SK-N-MC (cell line): ENCODE measurements around the gene PYGB.
"Not testable (repeated sequence)": the region's sequence is repeated elsewhere in the genome, so short reads cannot be mapped to it uniquely, and the experiment has no call there.

ENCODE experiments used
- DNase-seq: peaks from one replicate; pipeline ENCODE4 v3.0.0-alpha.2; 2011; ENCODE audit warnings: low read depth, low spot score
- H3K27ac ChIP-seq: fragments of 200-600 bp; sonication (generic); 2 replicates; pipeline ENCODE4 v1.5.1; 2016; ENCODE audit warnings: mixed run types
- H3K36me3 ChIP-seq: fragments of 200-600 bp; sonication (generic); 2 replicates; pipeline ENCODE4 v1.6.1; 2017; ENCODE audit warnings: antibody characterized with exemption, low read length, mixed read lengths; ENCODE audit not compliant: insufficient read depth
- H3K4me3 ChIP-seq: fragments of 200-600 bp; sonication (generic); 2 replicates; pipeline ENCODE4 v1.5.1; 2016
- H3K9ac ChIP-seq: fragments of 200-600 bp; sonication (generic); 2 replicates; pipeline ENCODE4 v1.8.0; 2017; ENCODE audit warnings: mixed run types, mixed read lengths; ENCODE audit not compliant: insufficient read length
- H3K9me3 ChIP-seq: fragments of 200-600 bp; sonication (generic); 2 replicates; pipeline ENCODE4 v1.6.1; 2017; ENCODE audit warnings: low read depth, mild to moderate bottlenecking, antibody characterized with exemption, low read length, moderate library complexity, mixed read lengths
- EZH2 ChIP-seq: fragments of 200-600 bp; sonication (generic); IDR thresholded peaks from one replicate; pipeline ENCODE4 v1.6.1; 2017; ENCODE audit warnings: antibody characterized with exemption
- FOXP2 ChIP-seq: optimal IDR thresholded peaks from 2 replicates; pipeline ENCODE3; 2011; ENCODE audit warnings: mild to moderate bottlenecking, moderate library complexity; ENCODE audit not compliant: insufficient read depth; ENCODE audit errors: extremely low read length, control extremely low read depth
- POLR2AphosphoS5 ChIP-seq: IDR thresholded peaks from 2 replicates; pipeline ENCODE4 v1.6.1; 2012; ENCODE audit warnings: mild to moderate bottlenecking, low read depth, low read length, borderline replicate concordance

Gene PYGB

DNA sequence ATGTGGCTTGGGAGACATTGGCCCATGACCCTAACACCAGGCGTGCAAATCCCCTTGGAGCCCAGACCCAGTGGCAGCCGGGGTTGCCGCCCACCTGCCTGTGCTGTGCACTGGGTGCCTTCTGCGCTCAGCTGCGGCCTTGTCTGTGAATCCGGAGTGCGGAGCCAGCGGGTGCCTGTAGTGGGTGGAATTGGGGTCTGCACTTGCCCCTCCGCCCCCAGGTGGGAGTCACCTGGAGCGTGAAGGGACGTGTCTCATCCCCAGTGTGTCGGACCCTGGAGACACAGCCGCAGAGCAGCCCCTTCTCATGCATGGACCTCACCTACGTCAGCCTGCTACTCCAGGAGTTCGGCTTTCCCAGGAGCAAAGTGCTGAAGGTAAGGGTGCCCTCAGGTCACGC is 22.9 kb upstream of the PYGB start:
- no peaks in the 10 kb centered on the region for H3K36me3 ChIP-seq
- H3K9me3 ChIP-seq = no peaks in the 10 kb centered on the region
- no peak for TF ChIP-seq FOXP2
- no peak for TF ChIP-seq EZH2
- no peak for TF ChIP-seq POLR2AphosphoS5
- H3K4me3 ChIP-seq = no peak overlapping the region
- H3K27ac ChIP-seq = no peak overlapping the region
- no peak overlapping the region for H3K9ac ChIP-seq
- no peak for DNase-seq

DNA sequence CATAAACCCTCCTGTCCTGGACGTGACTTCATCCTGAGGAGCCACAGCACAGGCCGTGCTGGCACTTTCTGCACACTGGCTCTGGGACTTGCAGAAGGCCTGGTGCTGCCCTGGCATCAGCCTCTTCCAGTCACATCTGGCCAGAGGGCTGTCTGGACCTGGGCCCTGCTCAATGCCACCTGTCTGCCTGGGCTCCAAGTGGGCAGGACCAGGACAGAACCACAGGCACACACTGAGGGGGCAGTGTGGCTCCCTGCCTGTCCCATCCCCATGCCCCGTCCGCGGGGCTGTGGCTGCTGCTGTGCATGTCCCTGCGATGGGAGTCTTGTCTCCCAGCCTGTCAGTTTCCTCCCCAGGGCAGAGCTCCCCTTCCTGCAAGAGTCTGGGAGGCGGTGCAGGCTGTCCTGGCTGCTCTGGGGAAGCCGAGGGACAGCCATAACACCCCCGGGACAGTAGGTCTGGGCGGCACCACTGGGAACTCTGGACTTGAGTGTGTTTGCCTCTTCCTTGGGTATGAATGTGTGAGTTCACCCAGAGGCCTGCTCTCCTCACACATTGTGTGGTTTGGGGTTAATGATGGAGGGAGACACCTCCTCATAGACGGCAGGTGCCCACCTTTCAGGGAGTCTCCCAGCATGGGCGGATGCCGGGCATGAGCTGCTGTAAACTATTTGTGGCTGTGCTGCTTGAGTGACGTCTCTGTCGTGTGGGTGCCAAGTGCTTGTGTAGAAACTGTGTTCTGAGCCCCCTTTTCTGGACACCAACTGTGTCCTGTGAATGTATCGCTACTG is 22.0 kb upstream of the PYGB start:
- Histone ChIP-seq H3K36me3 (no peaks in the 10 kb centered on the region), H3K4me3 (no peak overlapping the region), H3K27ac (no peak overlapping the region), H3K9ac (no peak overlapping the region), H3K9me3 (no peaks in the 10 kb centered on the region)
- TF ChIP-seq FOXP2 (no peak), EZH2 (no peak), POLR2AphosphoS5 (no peak)
- no peak for DNase-seq

DNA sequence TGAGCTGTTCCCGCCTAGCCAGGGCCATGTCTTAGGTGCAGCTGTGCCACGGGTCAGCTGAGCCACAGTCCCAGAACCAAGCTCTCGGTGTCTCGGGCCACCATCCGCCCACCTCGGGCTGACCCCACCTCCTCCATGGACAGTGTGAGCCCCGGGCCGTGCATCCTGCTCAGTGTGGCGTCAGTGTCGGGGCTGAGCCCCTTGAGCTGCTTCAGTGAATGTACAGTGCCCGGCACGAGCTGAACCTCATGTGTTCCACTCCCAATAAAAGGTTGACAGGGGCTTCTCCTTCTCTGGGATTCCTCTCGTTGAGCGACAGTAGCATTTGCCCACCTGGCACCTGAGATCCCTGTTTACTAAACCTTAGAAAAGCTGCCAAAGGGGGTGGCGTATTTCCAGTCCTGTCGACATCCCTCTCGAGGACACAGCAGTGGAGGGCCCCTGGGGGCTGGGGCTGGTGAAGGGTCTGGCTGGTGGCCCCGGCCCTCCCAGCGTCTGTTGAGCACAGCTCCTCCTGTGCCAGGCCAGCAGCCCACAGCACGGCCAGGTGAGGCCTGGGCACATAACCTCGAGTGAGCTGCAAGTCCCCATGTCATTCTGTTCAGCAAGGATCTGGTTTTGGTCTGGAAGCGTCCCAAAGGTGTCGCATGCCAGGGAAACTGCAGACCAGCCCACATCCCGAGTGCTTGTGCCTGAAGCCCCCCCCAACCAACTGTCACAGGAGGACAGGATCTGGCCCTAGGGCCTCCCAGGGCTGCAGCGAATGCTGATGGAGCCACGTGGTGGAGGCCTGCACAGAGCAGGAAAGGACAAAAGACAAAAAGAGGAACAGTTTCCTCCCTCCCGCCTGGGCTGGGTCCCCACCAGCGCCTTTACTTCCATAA is 21.2 kb upstream of the PYGB start:
- TF ChIP-seq POLR2AphosphoS5 = no peak
- TF ChIP-seq EZH2 = no peak
- no peak for TF ChIP-seq FOXP2
- H3K27ac ChIP-seq = no peak overlapping the region
- no peaks in the 10 kb centered on the region for H3K9me3 ChIP-seq
- no peaks in the 10 kb centered on the region for H3K36me3 ChIP-seq
- H3K9ac ChIP-seq = no peak overlapping the region
- no peak for DNase-seq
- H3K4me3 ChIP-seq = no peak overlapping the region

DNA sequence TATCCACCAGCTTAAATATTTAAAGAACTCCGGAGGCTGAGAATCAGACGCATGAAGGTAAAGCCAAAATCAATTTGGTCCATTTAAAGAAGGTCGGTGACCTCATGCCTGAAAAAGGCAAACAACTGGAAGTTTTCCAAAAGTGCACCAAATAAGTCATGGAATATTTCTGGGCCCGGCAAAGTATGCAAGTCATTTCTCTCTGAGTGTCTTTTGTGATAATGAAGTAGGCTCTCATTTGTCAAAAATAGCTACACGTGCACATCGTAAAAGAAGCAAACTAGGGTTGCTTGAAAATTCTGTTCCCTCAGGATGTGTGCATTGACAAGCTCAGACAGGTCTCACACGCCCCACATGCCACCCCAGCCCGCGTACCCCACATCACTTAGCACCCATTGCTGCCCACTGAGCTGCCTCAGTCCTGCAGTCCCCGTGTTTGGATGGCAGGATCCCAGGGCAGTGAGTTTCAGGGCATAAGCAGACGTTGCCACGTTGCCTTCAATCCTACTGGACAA is 20.5 kb upstream of the PYGB start:
- no peak for TF ChIP-seq EZH2
- no peak for TF ChIP-seq POLR2AphosphoS5
- TF ChIP-seq FOXP2 = no peak
- no peak for DNase-seq
- no peaks in the 10 kb centered on the region for H3K9me3 ChIP-seq
- no peaks in the 10 kb centered on the region for H3K36me3 ChIP-seq
- no peak overlapping the region for H3K9ac ChIP-seq
- H3K27ac ChIP-seq = no peak overlapping the region
- no peak overlapping the region for H3K4me3 ChIP-seq

DNA sequence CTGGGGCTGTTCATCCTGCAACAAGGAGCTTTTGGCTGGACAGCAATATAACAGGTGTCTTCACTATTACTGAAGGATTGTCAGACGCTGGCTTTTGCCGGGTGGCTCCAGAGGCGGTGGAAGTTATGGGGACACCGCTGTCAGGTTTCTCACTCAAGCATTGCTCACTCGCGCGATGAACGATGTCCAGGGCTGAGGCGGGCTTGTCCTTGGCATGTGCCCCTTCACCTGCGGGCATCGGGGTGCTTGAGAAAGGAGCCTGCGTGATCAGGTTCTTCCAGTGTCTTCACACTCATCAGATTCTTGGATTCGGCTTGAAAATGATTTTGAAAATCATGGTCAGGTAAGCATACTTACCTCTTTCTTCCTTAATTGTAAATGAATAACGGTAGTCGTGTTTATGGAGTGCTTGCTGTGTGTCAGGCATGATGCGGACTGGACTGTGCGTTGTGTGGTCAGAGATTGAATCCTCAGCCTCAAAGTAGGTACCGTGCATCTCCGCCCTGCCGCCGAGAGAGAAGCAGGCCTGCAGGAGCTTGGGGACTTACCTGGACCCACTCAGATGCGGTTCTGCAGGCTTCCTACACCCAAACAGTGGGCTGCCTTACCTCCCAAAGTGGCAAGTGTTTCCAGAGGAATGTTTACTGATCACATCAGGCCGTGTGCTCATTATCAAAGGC is 18.3 kb upstream of the PYGB start:
- TF ChIP-seq POLR2AphosphoS5 = no peak
- no peak for TF ChIP-seq EZH2
- TF ChIP-seq FOXP2 = no peak
- DNase-seq = no peak
- H3K27ac ChIP-seq = no peak overlapping the region
- no peaks in the 10 kb centered on the region for H3K9me3 ChIP-seq
- H3K4me3 ChIP-seq = no peak overlapping the region
- H3K9ac ChIP-seq = no peak overlapping the region
- no peaks in the 10 kb centered on the region for H3K36me3 ChIP-seq

DNA sequence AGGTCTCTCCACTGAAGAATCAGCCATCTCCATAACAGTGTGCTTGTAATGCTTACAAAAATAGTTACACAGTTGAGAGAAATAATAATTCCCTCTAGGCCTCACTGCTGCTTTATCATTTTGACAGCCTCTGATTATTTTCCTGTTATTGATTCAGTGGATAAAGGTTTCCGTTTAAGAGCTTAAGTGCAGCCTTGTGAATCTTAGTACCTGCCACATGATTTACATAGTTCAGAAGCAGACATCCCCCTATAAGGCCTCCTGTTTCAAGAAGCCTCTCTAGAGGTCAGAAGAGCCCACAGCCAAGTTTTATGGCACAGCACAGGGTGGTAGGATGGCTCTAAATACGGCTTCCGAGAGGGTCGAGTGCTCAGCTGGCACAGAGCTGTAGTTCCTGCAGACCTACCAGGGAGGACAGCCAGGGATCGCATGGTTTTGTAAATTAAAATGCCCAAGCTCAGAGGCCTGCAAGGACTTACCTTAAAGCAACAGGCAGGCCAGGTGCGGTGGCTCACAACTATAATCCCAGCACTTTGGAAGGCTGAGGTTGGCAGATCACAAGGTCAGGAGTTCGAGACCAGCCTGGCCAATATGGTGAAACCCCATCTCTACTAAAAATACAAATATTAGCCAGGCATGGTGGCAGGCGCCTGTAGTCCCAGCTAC is 17.6 kb upstream of the PYGB start:
- no peaks in the 10 kb centered on the region for H3K36me3 ChIP-seq
- no peak overlapping the region for H3K9ac ChIP-seq
- H3K4me3 ChIP-seq = no peak overlapping the region
- DNase-seq = no peak
- H3K9me3 ChIP-seq = no peaks in the 10 kb centered on the region
- H3K27ac ChIP-seq = no peak overlapping the region
- no peak for TF ChIP-seq POLR2AphosphoS5
- TF ChIP-seq FOXP2 = no peak
- TF ChIP-seq EZH2 = no peak

DNA sequence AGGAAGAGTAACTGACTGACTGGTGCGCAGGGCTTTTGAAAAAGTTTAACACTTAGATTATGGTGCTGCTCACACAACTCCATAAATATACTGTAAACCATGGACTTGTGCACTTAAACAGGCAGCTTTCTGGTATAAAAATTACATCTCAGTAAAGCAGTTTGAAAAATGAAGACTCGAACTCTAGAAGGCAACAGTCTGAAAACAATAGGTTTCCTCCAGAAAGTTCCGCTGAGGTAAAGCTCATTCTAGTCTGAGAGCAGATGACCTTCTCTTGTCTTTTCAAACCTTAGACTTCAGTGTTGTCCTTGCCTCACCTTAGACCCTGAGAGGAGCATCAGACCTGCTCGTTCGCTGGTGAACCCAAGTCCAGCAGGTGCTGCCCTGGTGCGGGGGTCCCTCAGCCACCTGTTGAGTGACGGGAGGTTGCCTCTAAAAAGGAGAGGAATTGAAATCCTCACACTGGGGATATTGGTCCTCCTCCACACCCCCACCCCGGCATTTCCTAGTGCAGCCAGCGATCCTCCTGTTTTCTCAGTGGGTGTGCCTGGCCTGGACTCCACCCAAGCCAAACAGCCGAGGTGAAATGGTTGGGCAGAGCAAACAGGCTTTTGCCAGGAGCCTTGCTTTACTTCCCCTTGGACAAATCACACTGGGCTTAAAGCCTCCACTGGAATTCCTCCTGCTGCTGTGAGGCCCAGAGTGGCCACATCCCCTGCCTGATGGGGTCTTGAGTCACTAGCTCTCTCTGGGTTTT is 14.7 kb upstream of the PYGB start:
- no peak overlapping the region for H3K4me3 ChIP-seq
- DNase-seq = no peak
- TF ChIP-seq EZH2 (no peak), FOXP2 (no peak), POLR2AphosphoS5 (no peak)

DNA sequence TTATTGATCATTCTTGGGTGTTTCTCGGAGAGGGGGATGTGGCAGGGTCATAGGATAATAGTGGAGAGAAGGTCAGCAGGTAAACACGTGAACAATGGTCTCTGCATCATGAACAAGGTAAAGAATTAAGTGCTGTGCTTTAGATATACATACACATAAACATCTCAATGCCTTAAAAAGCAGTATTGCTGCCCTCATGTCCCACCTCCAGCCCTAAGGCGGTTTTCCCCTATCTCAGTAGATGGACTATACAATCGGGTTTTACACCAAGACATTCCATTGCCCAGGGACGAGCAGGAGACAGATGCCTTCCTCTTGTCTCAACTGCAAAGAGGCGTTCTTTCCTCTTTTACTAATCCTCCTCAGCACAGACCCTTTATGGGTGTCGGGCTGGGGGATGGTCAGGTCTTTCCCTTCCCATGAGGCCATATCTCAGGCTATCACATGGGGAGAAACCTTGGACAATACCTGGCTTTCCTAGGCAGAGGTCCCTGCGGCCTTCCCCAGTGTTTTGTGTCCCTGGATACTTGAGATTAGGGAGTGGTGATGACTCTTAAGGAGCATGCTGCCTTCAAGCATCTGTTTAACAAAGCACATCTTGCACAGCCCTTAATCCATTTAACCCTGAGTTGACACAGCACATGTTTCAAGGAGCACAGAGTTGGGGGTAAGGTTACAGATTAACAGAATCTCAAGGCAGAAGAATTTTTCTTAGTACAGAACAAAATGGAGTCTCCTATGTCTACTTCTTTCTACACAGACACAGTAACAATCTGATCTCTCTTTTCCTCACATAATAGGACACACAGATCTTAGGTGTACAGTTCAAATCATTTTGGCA is 13.7 kb upstream of the PYGB start:
- not testable (repeated sequence) for H3K9me3 ChIP-seq, H3K9ac ChIP-seq, DNase-seq

More for the DNA sequence above, 14.7 kb upstream of the PYGB start:
- Histone ChIP-seq H3K9me3 (no peaks in the 10 kb centered on the region), H3K36me3 (no peaks in the 10 kb centered on the region), H3K9ac (no peak overlapping the region), H3K27ac (no peak overlapping the region)

More for the DNA sequence above, 13.7 kb upstream of the PYGB start:
- H3K27ac ChIP-seq, H3K4me3 ChIP-seq, H3K36me3 ChIP-seq: not testable (repeated sequence)
